Fibroblast of the aortic adventitia (primary cell): ENCODE measurements around the gene PBXIP1. TPM values are rescaled to one million over a fixed set of nuclear protein-coding genes. Genes with fewer than 3 reads are reported as not detected.
"Not testable (repeated sequence)": the region's sequence is repeated elsewhere in the genome, so short reads cannot be mapped to it uniquely, and the experiment has no call there.

Experiments
- DNase-seq: peaks from one replicate; pipeline ENCODE4 v3.0.0-alpha.2; 2010; ENCODE audit warnings: low read depth
- H3K4me3 ChIP-seq: 2 replicates; pipeline ENCODE4 v1.5.1; 2011; ENCODE audit warnings: low read depth, mild to moderate bottlenecking, control low read depth, low read length, moderate library complexity
- CTCF ChIP-seq: IDR thresholded peaks from 2 replicates; pipeline ENCODE4 v1.5.1; 2011; ENCODE audit warnings: mild to moderate bottlenecking, low read length, control low read depth, inconsistent platforms; ENCODE audit not compliant: insufficient read depth
- total RNA-seq: library from RNA; depleted of rRNA; stranded (reverse); fragments of >200 nt; gene quantifications from 2 replicates; pipeline ENCODE4 v1.2.3, GENCODE V29; 2012; ENCODE audit warnings: low replicate concordance

PBXIP1 gene
- total RNA-seq, 1 donor, result 36.2 TPM

- H3K4me3 ChIP-seq, result peak overlapping the region; percentile 37
- peak; percentile 77 for DNase-seq
- peak; percentile 96 for TF ChIP-seq CTCF
Observed at GRCh38 chr1:154998818-154999570, 43.1 kb upstream of the PBXIP1 start.

GRCh38 chr1:154998201-154998780 is 42.4 kb upstream of the PBXIP1 start:
- no peak overlapping the region for H3K4me3 ChIP-seq
- TF ChIP-seq CTCF, result no peak
- DNase-seq, result no peak

GRCh38 chr1:154996966-154997701 is 41.2 kb upstream of the PBXIP1 start:
- no peak overlapping the region for H3K4me3 ChIP-seq
- DNase-seq, result no peak
- TF ChIP-seq CTCF, result no peak

- H3K4me3 ChIP-seq, result not testable (repeated sequence)
- DNase-seq, result peak; percentile 87
- peak; percentile 42 for TF ChIP-seq CTCF
Observed at GRCh38 chr1:154995301-154995983, 39.5 kb upstream of the PBXIP1 start.

GRCh38 chr1:154994591-154994990 is 38.7 kb upstream of the PBXIP1 start:
- DNase-seq, result no peak
- H3K4me3 ChIP-seq, result no peak overlapping the region
- TF ChIP-seq CTCF, result no peak

GRCh38 chr1:154994269-154994587 is 38.3 kb upstream of the PBXIP1 start:
- no peak overlapping the region for H3K4me3 ChIP-seq
- no peak for TF ChIP-seq CTCF
- DNase-seq, result peak; percentile 20
